ENCODE results near the gene CREB3. TPM values are rescaled to one million over a fixed set of nuclear protein-coding genes. Genes with fewer than 3 reads are reported as not detected.

CREB3 gene
- total and polyA plus RNA-seq, 2 experiments from 2014 or later, result 20.3 to 32.4 TPM

DNA sequence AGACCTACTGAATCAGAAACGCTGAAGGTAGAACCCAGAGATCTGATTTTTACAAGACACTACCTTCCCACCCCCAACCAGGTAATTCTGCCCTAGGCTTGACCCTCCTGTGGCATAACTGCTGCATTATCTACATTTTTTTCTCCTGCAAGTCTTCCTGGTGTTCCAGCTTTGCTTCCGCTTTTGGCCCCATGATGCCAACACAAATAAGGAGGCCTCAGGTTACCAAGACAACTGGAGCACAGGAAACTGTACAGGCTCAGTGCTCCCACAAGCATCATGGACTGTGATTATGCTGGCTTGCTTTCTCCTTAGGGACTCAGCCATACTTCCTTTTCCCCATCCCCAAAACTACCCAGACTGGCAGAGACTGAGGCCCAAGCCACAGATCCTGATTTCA is 28.2 kb downstream of the CREB3 start:
- peaks cover 12% of the 10 kb centered on the region; the same call in 1 of the 2 replicates for H3F3A ChIP-seq (replicated peaks; ENCODE audit: low read depth)
- peaks cover 5% of the 10 kb centered on the region for H3K27me3 Mint-ChIP-seq (ENCODE audit: insufficient read depth, low read depth, poor library complexity)
- no peak overlapping the region for H3K4me3 Mint-ChIP-seq
- no peak for DNase-seq (ENCODE audit: low spot score)
- H3K79me2 ChIP-seq (replicated peaks; ENCODE audit: insufficient read depth), result peaks cover 66% of the 10 kb centered on the region
- H3K4me1 ChIP-seq (ENCODE audit: insufficient read depth), result peaks cover 18% of the 10 kb centered on the region
- 0 out of 2 replicates have a peak, but pooled peaks cover 3% of the 10 kb centered on the region for H4K20me1 ChIP-seq (replicated peaks; ENCODE audit: insufficient read depth)
- H3K9me3 Mint-ChIP-seq, result no peaks in the 10 kb centered on the region; the same call in 1 of the 3 replicates
- H3K4me3 ChIP-seq, result no peak overlapping the region
- TF ChIP-seq POLR2AphosphoS5 (IDR thresholded peaks at IDR 0.05; ENCODE audit: low read depth) (no peak), EZH2phosphoT487 (IDR thresholded peaks at IDR 0.05; ENCODE audit: unreplicated experiment) (no peak)
- H3K9me2 ChIP-seq (ENCODE audit: insufficient read depth), result no peaks in the 10 kb centered on the region
- no peak overlapping the region for H3K27ac ChIP-seq (ENCODE audit: low read depth)
- H3K4me2 ChIP-seq, result no peak overlapping the region
- no peak overlapping the region for H3K27ac Mint-ChIP-seq
- H3K27me3 ChIP-seq (ENCODE audit: insufficient read depth), result no peaks in the 10 kb centered on the region
- peaks cover 44% of the 10 kb centered on the region for H3K4me1 Mint-ChIP-seq
- ATAC-seq, result no peak
- H3K36me3 ChIP-seq (ENCODE audit: insufficient read depth), result no peaks in the 10 kb centered on the region
- H2AFZ ChIP-seq, result no peak overlapping the region
- peaks cover 7% of the 10 kb centered on the region; the same call in 2 of the 3 replicates for H3K36me3 Mint-ChIP-seq (ENCODE audit: low read depth)

DNA sequence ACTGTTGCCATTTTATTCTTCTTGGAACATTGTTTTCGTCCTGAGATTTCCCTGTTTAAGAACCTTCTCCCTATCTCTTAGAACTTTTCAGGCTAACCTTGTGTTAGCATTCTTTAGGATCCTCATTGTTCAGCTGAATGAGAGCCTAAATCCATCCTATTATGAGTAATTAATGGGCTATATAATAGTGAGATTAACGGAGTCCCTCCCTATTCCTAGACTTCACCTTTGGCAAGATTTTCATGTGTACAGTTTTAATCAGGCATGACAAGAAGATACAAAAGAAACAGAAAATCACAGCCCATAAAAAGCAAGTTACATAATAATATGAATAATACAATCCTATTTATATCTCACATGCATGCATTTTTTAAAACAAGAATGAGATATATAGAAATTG is 30.7 kb downstream of the CREB3 start:
- TF ChIP-seq, protein P1, sequence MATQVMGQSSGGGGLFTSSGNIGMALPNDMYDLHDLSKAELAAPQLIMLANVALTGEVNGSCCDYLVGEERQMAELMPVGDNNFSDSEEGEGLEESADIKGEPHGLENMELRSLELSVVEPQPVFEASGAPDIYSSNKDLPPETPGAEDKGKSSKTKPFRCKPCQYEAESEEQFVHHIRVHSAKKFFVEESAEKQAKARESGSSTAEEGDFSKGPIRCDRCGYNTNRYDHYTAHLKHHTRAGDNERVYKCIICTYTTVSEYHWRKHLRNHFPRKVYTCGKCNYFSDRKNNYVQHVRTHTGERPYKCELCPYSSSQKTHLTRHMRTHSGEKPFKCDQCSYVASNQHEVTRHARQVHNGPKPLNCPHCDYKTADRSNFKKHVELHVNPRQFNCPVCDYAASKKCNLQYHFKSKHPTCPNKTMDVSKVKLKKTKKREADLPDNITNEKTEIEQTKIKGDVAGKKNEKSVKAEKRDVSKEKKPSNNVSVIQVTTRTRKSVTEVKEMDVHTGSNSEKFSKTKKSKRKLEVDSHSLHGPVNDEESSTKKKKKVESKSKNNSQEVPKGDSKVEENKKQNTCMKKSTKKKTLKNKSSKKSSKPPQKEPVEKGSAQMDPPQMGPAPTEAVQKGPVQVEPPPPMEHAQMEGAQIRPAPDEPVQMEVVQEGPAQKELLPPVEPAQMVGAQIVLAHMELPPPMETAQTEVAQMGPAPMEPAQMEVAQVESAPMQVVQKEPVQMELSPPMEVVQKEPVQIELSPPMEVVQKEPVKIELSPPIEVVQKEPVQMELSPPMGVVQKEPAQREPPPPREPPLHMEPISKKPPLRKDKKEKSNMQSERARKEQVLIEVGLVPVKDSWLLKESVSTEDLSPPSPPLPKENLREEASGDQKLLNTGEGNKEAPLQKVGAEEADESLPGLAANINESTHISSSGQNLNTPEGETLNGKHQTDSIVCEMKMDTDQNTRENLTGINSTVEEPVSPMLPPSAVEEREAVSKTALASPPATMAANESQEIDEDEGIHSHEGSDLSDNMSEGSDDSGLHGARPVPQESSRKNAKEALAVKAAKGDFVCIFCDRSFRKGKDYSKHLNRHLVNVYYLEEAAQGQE (IDR thresholded peaks at IDR 0.05; ENCODE audit: unreplicated experiment), result no peak
- TF ChIP-seq STAT1 (IDR thresholded peaks at IDR 0.05; ENCODE audit: unreplicated experiment) (no peak), EZH2phosphoT487 (IDR thresholded peaks at IDR 0.05; ENCODE audit: unreplicated experiment) (no peak), POLR2AphosphoS5 (IDR thresholded peaks at IDR 0.05; ENCODE audit: low read depth) (no peak), NANOG (IDR thresholded peaks at IDR 0.05; ENCODE audit: borderline replicate concordance) (no peak), CREB1 (CRISPR knock-in tag; IDR thresholded peaks at IDR 0.05; ENCODE audit: low read depth) (no peak), EZH2 (IDR thresholded peaks at IDR 0.05; ENCODE audit: low read depth, unreplicated experiment) (no peak), JUNB (IDR thresholded peaks at IDR 0.05; ENCODE audit: unreplicated experiment) (no peak), ZNF331 (CRISPR knock-in tag; IDR thresholded peaks at IDR 0.05; ENCODE audit: low read depth) (no peak)
- TF ChIP-seq, protein P2, sequence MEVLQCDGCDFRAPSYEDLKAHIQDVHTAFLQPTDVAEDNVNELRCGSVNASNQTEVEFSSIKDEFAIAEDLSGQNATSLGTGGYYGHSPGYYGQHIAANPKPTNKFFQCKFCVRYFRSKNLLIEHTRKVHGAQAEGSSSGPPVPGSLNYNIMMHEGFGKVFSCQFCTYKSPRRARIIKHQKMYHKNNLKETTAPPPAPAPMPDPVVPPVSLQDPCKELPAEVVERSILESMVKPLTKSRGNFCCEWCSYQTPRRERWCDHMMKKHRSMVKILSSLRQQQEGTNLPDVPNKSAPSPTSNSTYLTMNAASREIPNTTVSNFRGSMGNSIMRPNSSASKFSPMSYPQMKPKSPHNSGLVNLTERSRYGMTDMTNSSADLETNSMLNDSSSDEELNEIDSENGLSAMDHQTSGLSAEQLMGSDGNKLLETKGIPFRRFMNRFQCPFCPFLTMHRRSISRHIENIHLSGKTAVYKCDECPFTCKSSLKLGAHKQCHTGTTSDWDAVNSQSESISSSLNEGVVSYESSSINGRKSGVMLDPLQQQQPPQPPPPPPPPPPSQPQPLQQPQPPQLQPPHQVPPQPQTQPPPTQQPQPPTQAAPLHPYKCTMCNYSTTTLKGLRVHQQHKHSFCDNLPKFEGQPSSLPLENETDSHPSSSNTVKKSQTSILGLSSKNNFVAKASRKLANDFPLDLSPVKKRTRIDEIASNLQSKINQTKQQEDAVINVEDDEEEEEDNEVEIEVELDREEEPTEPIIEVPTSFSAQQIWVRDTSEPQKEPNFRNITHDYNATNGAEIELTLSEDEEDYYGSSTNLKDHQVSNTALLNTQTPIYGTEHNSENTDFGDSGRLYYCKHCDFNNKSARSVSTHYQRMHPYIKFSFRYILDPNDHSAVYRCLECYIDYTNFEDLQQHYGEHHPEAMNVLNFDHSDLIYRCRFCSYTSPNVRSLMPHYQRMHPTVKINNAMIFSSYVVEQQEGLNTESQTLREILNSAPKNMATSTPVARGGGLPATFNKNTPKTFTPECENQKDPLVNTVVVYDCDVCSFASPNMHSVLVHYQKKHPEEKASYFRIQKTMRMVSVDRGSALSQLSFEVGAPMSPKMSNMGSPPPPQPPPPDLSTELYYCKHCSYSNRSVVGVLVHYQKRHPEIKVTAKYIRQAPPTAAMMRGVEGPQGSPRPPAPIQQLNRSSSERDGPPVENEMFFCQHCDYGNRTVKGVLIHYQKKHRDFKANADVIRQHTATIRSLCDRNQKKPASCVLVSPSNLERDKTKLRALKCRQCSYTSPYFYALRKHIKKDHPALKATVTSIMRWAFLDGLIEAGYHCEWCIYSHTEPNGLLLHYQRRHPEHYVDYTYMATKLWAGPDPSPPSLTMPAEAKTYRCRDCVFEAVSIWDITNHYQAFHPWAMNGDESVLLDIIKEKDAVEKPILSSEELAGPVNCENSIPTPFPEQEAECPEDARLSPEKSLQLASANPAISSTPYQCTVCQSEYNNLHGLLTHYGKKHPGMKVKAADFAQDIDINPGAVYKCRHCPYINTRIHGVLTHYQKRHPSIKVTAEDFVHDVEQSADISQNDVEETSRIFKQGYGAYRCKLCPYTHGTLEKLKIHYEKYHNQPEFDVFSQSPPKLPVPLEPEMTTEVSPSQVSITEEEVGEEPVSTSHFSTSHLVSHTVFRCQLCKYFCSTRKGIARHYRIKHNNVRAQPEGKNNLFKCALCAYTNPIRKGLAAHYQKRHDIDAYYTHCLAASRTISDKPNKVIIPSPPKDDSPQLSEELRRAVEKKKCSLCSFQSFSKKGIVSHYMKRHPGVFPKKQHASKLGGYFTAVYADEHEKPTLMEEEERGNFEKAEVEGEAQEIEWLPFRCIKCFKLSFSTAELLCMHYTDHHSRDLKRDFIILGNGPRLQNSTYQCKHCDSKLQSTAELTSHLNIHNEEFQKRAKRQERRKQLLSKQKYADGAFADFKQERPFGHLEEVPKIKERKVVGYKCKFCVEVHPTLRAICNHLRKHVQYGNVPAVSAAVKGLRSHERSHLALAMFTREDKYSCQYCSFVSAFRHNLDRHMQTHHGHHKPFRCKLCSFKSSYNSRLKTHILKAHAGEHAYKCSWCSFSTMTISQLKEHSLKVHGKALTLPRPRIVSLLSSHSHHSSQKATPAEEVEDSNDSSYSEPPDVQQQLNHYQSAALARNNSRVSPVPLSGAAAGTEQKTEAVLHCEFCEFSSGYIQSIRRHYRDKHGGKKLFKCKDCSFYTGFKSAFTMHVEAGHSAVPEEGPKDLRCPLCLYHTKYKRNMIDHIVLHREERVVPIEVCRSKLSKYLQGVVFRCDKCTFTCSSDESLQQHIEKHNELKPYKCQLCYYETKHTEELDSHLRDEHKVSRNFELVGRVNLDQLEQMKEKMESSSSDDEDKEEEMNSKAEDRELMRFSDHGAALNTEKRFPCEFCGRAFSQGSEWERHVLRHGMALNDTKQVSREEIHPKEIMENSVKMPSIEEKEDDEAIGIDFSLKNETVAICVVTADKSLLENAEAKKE (CRISPR knock-in tag; IDR thresholded peaks at IDR 0.05), result no peak
- TF ChIP-seq, protein P3, sequence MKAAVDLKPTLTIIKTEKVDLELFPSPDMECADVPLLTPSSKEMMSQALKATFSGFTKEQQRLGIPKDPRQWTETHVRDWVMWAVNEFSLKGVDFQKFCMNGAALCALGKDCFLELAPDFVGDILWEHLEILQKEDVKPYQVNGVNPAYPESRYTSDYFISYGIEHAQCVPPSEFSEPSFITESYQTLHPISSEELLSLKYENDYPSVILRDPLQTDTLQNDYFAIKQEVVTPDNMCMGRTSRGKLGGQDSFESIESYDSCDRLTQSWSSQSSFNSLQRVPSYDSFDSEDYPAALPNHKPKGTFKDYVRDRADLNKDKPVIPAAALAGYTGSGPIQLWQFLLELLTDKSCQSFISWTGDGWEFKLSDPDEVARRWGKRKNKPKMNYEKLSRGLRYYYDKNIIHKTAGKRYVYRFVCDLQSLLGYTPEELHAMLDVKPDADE (IDR thresholded peaks at IDR 0.05), result no peak
- Mint-ChIP-seq H3K4me1 (peaks cover 37% of the 10 kb centered on the region), H3K36me3 (ENCODE audit: low read depth) (peaks cover 3% of the 10 kb centered on the region; the same call in 1 of the 3 replicates), H3K9me3 (no peaks in the 10 kb centered on the region), H3K27ac (no peak overlapping the region), H3K27me3 (ENCODE audit: insufficient read depth, low read depth, poor library complexity) (no peaks in the 10 kb centered on the region), H3K4me3 (no peak overlapping the region)
- no peak overlapping the region for H2AFZ ChIP-seq
- H3K27me3 ChIP-seq (ENCODE audit: insufficient read depth), result no peaks in the 10 kb centered on the region
- H3F3A ChIP-seq (replicated peaks; ENCODE audit: low read depth), result no peaks in the 10 kb centered on the region; the same call in 1 of the 2 replicates
- no peaks in the 10 kb centered on the region for H3K9me2 ChIP-seq (ENCODE audit: insufficient read depth)
- H4K20me1 ChIP-seq (replicated peaks; ENCODE audit: insufficient read depth), result 0 out of 2 replicates have a peak, but pooled peaks cover 3% of the 10 kb centered on the region
- H3K4me2 ChIP-seq, result no peak overlapping the region
- DNase-seq (ENCODE audit: low spot score) (no peak), ATAC-seq (no peak)
- peaks cover 67% of the 10 kb centered on the region for H3K79me2 ChIP-seq (replicated peaks; ENCODE audit: insufficient read depth)
- no peak overlapping the region for H3K27ac ChIP-seq (ENCODE audit: low read depth)
- H3K4me3 ChIP-seq, result no peak overlapping the region
- no peaks in the 10 kb centered on the region for H3K36me3 ChIP-seq (ENCODE audit: insufficient read depth)
- H3K4me1 ChIP-seq (ENCODE audit: insufficient read depth), result peaks cover 8% of the 10 kb centered on the region
